ENCODE results near the gene SLC15A4. TPM values are rescaled to one million over a fixed set of nuclear protein-coding genes. Genes with fewer than 3 reads are reported as not detected.

SLC15A4 gene
- total and polyA plus RNA-seq, 2 of the 4 experiments (the other 2 are of a cell fraction): 15.4 to 21.9 TPM

DNA sequence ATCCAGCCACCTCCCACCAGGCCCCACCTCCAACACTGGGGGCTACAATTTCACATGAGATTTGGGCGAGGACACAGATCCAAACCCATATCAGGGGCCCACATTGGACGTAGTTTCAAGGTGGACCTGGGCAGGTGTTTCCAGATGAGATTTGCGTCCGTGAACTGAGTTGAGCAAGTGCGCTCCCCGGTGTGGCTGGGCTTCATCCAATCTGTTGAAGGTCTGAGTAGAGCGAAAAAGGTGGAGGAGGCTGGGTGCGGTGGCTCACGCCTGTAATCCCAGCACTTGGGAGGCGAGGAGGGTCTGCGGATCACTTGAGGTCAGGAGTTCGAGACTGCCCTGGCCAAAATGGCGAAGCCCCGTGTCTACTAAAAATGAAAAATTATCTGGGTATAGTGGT is 24.6 kb upstream of the SLC15A4 start:
- Histone ChIP-seq H2BK15ac (ENCODE audit: low read depth, low read length) (no peak overlapping the region), H2BK120ac (ENCODE audit: low read depth, low read length) (no peak overlapping the region), H4K8ac (ENCODE audit: low read depth in 2 of 2, low read length in 2 of 2) (no peak overlapping the region), H3K79me1 (ENCODE audit: low read depth in 1 of 2, low read length in 2 of 2) (no peaks in the 10 kb centered on the region), H4K91ac (ENCODE audit: insufficient read depth, low read depth, low read length) (no peak overlapping the region), H2BK20ac (ENCODE audit: low read depth, low read length) (no peak overlapping the region), H3K4me3 (ENCODE audit: insufficient read depth, low read depth, low read length) (no peak overlapping the region), H3K4me2 (ENCODE audit: low read depth, low read length) (no peak overlapping the region), H3K56ac (ENCODE audit: extremely low read depth, insufficient read depth, low read length) (no peak overlapping the region), H3K4ac (ENCODE audit: low read depth, low read length) (no peak overlapping the region), H3K27me3 (ENCODE audit: control insufficient read depth, insufficient read depth, low read length) (no peaks in the 10 kb centered on the region), H3K23ac (ENCODE audit: low read depth, low read length) (no peak overlapping the region), H4K20me1 (ENCODE audit: insufficient read depth, low read length) (no peaks in the 10 kb centered on the region), H4K5ac (ENCODE audit: low read depth, low read length) (no peak overlapping the region), H2AFZ (replicated peaks; ENCODE audit: low read length, poor library complexity) (no peak overlapping the region), H3K18ac (ENCODE audit: low read depth, low read length) (no peak overlapping the region), H3K9ac (ENCODE audit: low read depth, low read length) (no peak overlapping the region), H2BK5ac (ENCODE audit: low read depth, low read length, poor library complexity, severe bottlenecking) (no peak overlapping the region), H3K36me3 (ENCODE audit: control insufficient read depth, insufficient read depth, low read length) (no peaks in the 10 kb centered on the region), H3K9me3 (ENCODE audit: control insufficient read depth, insufficient read depth, low read length) (no peaks in the 10 kb centered on the region; the same call in 1 of the 2 replicates), H3K9me1 (ENCODE audit: insufficient read depth, low read length) (no peaks in the 10 kb centered on the region), H3K14ac (replicated peaks; ENCODE audit: low read depth, low read length) (no peak overlapping the region), H3K27ac (ENCODE audit: insufficient read depth, low read length) (no peak overlapping the region), H3K4me1 (ENCODE audit: control insufficient read depth, insufficient read depth, low read length) (no peaks in the 10 kb centered on the region), H2AK5ac (ENCODE audit: low read depth, low read length) (no peak overlapping the region), H2AK9ac (replicated peaks; ENCODE audit: low read depth, low read length, poor library complexity) (no peak overlapping the region)
- in situ Hi-C loops (cut with MboI; ENCODE audit: low sequenced_read_pairs): no loop called here
- intact Hi-C loops (cut with micrococcal nuclease): no loop called here
- ATAC-seq (ENCODE audit: low read depth) (no peak), DNase-seq (no peak)
- ChIA-PET POLR2A (ENCODE audit: unreplicated experiment) (no interaction called here), CTCF (no interaction called here)
- no TSS peak for BruUV-seq (replicated peaks)
- dilution Hi-C loops (cut with HindIII; ENCODE audit: low sequenced_read_pairs, unreplicated experiment): no loop called here
- 85% methylated on average over 4 of the region's 14 CpGs; no CpG with 5 or more reads in 1 of the 2 experiments for WGBS, 2 experiments (ENCODE audit: extremely low coverage in 2 of 2, insufficient read length in 1 of 2)
- no peak for TF ChIP-seq POLR2A (IDR thresholded peaks at IDR 0.05; ENCODE audit: low read depth, low read length)
- TF ChIP-seq, protein P1, sequence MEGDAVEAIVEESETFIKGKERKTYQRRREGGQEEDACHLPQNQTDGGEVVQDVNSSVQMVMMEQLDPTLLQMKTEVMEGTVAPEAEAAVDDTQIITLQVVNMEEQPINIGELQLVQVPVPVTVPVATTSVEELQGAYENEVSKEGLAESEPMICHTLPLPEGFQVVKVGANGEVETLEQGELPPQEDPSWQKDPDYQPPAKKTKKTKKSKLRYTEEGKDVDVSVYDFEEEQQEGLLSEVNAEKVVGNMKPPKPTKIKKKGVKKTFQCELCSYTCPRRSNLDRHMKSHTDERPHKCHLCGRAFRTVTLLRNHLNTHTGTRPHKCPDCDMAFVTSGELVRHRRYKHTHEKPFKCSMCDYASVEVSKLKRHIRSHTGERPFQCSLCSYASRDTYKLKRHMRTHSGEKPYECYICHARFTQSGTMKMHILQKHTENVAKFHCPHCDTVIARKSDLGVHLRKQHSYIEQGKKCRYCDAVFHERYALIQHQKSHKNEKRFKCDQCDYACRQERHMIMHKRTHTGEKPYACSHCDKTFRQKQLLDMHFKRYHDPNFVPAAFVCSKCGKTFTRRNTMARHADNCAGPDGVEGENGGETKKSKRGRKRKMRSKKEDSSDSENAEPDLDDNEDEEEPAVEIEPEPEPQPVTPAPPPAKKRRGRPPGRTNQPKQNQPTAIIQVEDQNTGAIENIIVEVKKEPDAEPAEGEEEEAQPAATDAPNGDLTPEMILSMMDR (conservative IDR thresholded peaks at IDR 0.05; ENCODE audit: low read depth, low read length): no peak
- no peak for TF ChIP-seq CHD1 (IDR thresholded peaks at IDR 0.05; ENCODE audit: low read depth, low read length)
- no peak for TF ChIP-seq RFX5 (IDR thresholded peaks at IDR 0.05; ENCODE audit: low read depth, low read length)
- no peak for TF ChIP-seq NFE2L2 (IDR thresholded peaks at IDR 0.05; ENCODE audit: low read depth, low read length)
- no peak for TF ChIP-seq MAZ (IDR thresholded peaks at IDR 0.05; ENCODE audit: borderline replicate concordance, low read depth, low read length)
- no peak for TF ChIP-seq MXI1 (IDR thresholded peaks at IDR 0.05; ENCODE audit: borderline replicate concordance, low read depth, low read length)
- TF ChIP-seq CEBPB (IDR thresholded peaks at IDR 0.05; ENCODE audit: low read depth, low read length): no peak
- no peak for TF ChIP-seq FOS (IDR thresholded peaks at IDR 0.05; ENCODE audit: low read depth, low read length)
- TF ChIP-seq, protein P2, sequence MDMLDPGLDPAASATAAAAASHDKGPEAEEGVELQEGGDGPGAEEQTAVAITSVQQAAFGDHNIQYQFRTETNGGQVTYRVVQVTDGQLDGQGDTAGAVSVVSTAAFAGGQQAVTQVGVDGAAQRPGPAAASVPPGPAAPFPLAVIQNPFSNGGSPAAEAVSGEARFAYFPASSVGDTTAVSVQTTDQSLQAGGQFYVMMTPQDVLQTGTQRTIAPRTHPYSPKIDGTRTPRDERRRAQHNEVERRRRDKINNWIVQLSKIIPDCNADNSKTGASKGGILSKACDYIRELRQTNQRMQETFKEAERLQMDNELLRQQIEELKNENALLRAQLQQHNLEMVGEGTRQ (IDR thresholded peaks at IDR 0.05; ENCODE audit: low read depth, low read length): no peak
- no peak for TF ChIP-seq MAFK (IDR thresholded peaks at IDR 0.05; ENCODE audit: low read depth, low read length)
- TF ChIP-seq RAD21 (IDR thresholded peaks at IDR 0.05; ENCODE audit: low read length): no peak
- no peak for TF ChIP-seq SMC3 (IDR thresholded peaks at IDR 0.05; ENCODE audit: low read depth, low read length)
- no peak for TF ChIP-seq ELK1 (IDR thresholded peaks at IDR 0.05; ENCODE audit: borderline replicate concordance, low read depth, low read length)
- TF ChIP-seq RCOR1 (IDR thresholded peaks at IDR 0.05; ENCODE audit: insufficient replicate concordance, low read length): no peak
- TF ChIP-seq BHLHE40 (IDR thresholded peaks at IDR 0.05; ENCODE audit: low read depth, low read length): no peak

All from IMR-90 (cell line).